ENCODE data around the gene PKHD1.

The PKHD1 gene

GRCh38 chr6:52087498-52087999, at the start of gene PKHD1:
TSS of gene PKHD1 (minus strand) at chr6:52087613. CDS start at chr6:52084933, 2,680 bp downstream.
- DNase-seq (ENCODE audit: low read depth) = no peak

- no peak for DNase-seq (ENCODE audit: low read depth)
These were observed 49.6 kb upstream of the PKHD1 start for GRCh38 chr6:52136934-52137467.

DNA sequence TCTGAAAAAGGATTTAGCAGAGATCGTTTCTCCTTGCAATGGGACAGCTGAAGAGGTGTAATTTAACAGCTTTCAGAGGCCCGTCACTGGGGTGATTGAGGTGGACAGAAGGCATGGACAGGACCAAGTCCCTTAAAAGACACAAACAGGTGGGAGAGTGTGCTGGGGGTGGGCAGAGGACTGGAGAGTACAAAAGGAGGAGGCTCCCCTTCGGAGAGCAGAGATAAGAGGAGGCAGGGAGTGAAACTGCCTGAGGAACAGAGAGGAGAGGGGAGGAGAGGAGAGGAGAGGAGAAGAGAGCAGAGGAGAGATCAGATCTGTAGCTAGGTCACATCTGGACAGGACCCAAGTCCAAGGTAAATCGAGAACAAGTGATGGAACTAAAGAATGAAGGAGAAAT, 48.6 kb upstream of the PKHD1 start:
- no peak for DNase-seq (ENCODE audit: low read depth)

GRCh38 chr6:52135217-52135616, 47.8 kb upstream of the PKHD1 start:
- DNase-seq (ENCODE audit: low read depth) = no peak

DNA sequence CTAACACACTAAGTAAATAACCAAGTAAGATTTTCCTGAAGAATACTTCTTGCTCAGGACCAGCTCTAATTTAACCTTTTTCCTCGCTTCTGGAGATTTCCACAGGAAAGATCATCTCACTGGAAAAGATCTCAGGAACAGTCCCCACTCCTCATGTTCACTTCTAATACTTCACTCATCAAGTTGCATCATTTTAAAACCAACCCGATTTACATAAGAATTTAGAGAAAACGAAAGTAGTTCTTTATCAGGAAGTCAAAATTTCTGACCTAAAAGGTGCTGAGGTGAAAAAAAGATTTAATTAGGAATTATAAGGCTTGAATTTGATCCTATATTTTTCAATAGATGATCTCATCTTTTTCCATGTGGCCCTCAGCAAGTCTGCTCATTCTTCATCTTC, 46.6 kb upstream of the PKHD1 start:
- DNase-seq (ENCODE audit: low read depth) = no peak

- DNase-seq (ENCODE audit: low read depth) = no peak
These were observed 45.9 kb upstream of the PKHD1 start for GRCh38 chr6:52133324-52133723.

- no peak for DNase-seq (ENCODE audit: low read depth)
These were observed 44.9 kb upstream of the PKHD1 start for GRCh38 chr6:52132292-52132691.

DNA sequence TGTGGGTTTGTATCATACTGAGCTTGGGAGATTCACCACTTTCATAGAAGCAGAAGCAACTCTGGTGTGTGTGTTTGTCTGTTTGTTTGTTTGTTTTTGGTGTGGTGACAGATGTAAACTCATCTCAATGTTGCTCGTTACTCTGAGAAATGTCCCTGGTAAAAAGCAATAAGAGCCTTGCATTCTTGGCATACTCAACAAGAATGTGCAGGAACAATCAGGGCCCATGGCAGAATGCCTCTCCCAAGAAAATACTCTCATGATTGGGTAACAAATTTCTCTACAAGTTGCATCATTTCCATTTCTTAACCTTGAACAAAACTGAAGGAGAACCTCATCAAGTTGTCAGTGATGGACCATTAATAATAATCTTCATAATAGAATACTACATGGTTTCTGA, 43.0 kb upstream of the PKHD1 start:
- DNase-seq (ENCODE audit: low read depth) = no peak

GRCh38 chr6:52127957-52128356, 40.5 kb upstream of the PKHD1 start:
- DNase-seq (ENCODE audit: low read depth) = no peak

DNA sequence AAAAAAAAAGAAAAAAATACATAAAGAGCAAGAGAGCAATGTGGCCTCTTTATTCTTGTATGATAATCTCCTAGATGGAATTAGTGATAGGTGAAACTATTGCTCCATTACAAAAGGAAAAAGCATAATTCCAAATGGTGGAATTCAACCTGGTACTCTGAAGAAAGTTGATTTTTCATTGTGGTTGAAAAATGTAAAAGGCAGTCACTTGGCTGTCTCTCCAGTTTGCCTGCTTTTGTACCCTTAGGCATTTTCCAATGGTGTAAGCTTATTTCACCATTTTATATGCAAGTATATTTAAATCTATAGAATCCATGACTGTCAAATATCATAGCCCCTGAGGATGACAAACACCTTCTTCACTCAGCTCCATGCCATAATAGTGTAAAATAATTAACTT, 38.8 kb upstream of the PKHD1 start:
- DNase-seq (ENCODE audit: low read depth) = no peak

DNA sequence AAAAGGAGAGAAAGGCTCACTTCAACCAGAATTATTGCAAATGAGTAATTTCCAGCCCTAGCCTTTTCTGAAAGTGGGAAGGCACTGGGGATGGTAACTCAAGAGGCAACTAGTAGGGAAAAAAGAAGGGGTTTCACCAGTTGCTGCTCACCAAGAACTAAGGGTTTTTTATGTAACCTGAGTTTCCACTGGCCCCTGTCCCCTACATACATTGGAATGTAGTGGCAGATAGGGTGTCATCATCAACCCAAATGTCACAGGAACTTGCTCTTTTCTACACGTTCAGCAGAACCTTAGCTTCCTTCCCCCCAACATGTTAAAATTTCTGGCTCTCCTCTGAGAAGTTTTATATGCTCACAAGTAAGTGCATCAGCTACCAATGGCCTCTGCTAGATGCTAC, 38.2 kb upstream of the PKHD1 start:
- DNase-seq (ENCODE audit: low read depth) = no peak

DNA sequence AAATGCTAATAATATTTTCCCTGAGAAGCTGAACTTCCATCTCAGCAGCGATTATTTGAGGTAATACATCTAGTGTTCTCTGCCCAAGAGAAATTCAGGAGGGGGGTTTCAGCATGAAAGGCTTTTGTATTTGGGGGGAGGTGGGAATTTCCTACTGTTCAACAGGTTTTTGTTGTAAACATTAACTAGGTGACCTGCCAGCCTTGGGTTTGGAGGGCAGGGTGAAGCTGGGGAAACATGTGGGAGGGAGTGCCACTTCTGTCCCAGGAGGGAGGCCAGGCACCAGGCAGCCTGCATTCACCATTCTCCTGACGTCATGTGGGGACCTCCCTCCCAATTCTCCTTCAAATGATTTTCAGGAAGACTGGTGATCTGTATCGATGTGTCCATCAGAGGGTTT, 37.7 kb upstream of the PKHD1 start:
- DNase-seq (ENCODE audit: low read depth) = no peak

GRCh38 chr6:52124126-52125121, 37.0 kb upstream of the PKHD1 start:
- no peak for DNase-seq (ENCODE audit: low read depth)

DNA sequence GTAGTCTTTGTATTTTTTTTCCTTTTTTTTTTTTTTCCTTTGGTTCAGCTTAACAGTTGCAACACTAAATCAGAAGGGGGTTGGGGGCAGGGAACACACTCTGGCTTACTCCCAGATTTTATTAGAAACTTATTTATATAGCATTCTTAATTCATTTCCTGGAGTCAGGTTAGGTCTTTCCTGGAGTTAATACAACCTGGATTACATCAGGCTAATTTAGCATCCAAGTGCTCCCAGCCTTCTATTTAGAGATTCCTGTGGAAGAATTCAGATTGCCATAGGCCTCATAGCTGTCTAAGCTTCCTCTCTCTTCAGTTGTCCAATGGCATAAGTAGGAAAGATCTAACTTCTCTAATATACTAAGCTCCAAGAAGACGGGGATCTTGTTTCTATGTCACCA, 35.8 kb upstream of the PKHD1 start:
- DNase-seq (ENCODE audit: low read depth) = no peak

DNA sequence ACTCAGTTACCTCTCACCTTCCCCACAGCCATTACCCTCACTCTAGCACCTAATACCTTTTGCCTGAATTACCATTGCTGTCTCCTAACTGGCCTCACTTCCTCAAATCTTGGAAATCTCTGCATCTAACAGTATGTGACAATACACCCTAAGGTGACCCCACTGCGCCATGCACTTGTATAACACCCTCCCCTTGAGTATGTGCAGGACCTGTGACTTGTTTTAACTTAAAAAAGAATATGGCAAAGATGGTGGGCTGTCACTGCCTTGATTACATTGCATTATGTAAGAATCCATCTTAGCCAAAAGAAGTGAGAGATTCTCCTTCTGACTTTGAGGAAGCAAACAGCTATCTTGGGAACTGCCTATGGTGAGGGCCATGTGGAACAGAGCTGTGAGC, 29.9 kb upstream of the PKHD1 start:
- DNase-seq (ENCODE audit: low read depth) = no peak

DNA sequence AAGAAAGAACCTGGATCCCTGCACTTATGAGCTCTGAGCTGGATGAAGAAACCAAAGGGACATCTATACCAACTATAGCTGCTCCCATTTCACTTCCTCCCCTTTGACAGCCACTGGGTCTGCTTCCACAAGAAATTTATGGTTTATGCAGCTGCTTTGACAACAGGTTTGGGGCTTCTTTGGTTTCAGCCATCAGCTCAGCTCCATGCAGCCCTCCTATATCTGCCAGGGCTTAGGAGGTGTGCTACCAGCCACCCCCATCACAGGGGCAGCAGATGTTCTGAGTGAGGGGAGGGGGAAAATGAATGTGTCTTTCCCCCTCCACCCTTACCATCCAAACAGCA, 29.2 kb upstream of the PKHD1 start:
- no peak for DNase-seq (ENCODE audit: low read depth)

DNA sequence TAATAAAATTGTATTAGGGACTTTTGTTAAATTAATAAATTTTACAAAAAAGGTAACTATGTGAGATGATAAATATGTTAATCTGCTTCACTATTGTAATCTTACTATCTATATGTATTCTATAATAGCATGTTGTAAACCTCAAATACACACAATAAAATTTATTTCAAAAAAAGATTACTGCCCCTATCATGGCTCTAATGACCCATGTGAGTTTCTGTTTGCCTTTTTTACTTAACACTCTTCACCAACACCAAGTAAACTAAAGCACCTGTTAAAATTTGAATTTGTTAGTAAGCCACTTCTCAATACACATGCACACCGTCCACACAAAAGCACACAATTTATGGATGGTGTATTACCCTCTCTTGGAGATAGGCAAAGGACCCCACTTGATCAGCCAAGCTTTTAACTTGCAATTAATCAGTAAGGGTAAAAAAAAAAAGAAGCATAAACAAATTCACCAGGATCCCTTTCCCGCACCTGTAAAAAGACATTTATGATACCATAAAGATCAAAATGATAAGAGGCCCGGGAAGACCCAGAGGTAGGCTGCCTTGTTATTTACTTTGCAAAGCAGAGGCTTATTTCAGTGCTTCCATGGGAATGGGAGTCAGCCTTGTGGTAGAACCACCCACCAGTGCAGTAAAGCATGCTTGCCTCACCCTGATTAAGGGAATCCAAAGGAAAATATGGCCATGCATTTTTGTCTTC, 28.6 kb upstream of the PKHD1 start:
- no peak for DNase-seq (ENCODE audit: low read depth)

DNA sequence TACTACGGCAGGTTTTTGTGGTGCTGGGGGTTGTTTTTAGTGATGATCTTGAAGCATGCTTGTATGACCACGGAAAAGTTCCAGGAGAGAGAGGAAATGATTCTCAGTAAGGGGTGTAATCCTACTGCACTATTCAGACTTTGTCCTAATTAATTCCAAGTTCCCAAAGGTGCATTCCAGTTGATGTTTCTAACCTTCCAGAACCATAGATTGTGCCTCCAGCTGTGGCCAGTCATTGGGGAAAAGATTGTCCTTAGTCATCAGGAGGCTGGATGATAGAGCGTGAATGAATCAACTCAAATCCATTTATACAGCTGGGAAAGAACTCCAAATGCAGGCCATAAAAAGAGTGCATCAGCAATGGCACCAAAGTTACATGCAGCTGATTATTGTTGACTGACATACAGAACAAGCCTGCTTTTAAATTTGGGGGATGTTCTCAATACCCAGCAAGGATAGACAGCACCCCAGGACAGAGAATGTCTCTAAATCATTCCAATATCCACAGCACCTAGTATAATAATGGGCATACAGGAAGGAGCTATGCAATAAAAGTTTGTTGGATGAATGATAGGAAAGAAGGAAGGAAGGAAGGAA, 27.8 kb upstream of the PKHD1 start:
- DNase-seq (ENCODE audit: low read depth) = no peak

DNA sequence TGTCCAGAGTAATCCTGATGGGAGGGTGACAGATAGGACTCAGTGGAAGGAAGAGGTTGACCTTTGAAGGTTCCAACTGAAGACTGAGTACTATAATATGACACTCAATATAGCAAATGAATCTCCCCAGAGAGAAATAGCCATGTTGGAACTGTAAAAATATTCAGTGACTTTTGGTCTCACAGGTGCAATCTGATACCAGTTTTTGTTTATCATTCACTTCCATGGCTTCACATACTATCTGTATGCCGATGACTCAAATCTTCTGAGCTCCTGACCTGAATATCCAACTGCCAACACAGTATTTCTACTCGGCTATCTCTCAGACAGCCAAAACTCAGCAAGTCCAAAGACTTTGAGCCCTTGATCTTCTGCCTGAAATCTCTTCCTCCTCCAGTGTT, 21.8 kb upstream of the PKHD1 start:
- no peak for DNase-seq (ENCODE audit: low read depth)

GRCh38 chr6:52108128-52108527, 20.7 kb upstream of the PKHD1 start:
- no peak for DNase-seq (ENCODE audit: low read depth)

- DNase-seq (ENCODE audit: low read depth) = no peak
These were observed 19.6 kb upstream of the PKHD1 start for GRCh38 chr6:52106994-52107393.

GRCh38 chr6:52104979-52105378, 17.6 kb upstream of the PKHD1 start:
- no peak for DNase-seq (ENCODE audit: low read depth)

GRCh38 chr6:52103623-52104022, 16.2 kb upstream of the PKHD1 start:
- no peak for DNase-seq (ENCODE audit: low read depth)

Data from activated T-cell treated with anti-CD3 and anti-CD28 coated beads for 48 hours (primary cell).